Lower lobe of right lung (tissue), 2 donors: ENCODE measurements around the gene MYLK. TPM values are rescaled to one million over a fixed set of nuclear protein-coding genes. Genes with fewer than 3 reads are reported as not detected.
"Not testable (repeated sequence)": the region's sequence is repeated elsewhere in the genome, so short reads cannot be mapped to it uniquely, and the experiment has no call there.

Experiments used
- ATAC-seq, 2 donors: fragments of 200-7000 bp; cut with Tn5 transposase; one replicate each; pipeline ENCODE4 v1.9.1; 2020 to 2022; ENCODE audit warnings: mild to moderate bottlenecking in 2 of 2, moderate library complexity in 2 of 2
- DNase-seq: peaks from one replicate; pipeline ENCODE4 v3.0.0-alpha.2; 2020
- H3K27ac ChIP-seq: fragments of 200-600 bp; one replicate; pipeline ENCODE4 v1.8.0; 2022
- H3K27me3 ChIP-seq: fragments of 200-600 bp; one replicate; pipeline ENCODE4 v1.8.0; 2022; ENCODE audit warnings: low read depth
- H3K36me3 ChIP-seq: fragments of 200-600 bp; one replicate; pipeline ENCODE4 v1.8.0; 2022; ENCODE audit warnings: mild to moderate bottlenecking
- H3K4me1 ChIP-seq: fragments of 200-600 bp; one replicate; pipeline ENCODE4 v1.8.0; 2022
- H3K4me3 ChIP-seq: fragments of 200-600 bp; one replicate; pipeline ENCODE4 v1.8.0; 2022; ENCODE audit warnings: mild to moderate bottlenecking
- H3K9me3 ChIP-seq: fragments of 200-600 bp; one replicate; pipeline ENCODE4 v1.8.0; 2022
- CTCF ChIP-seq: fragments of 200-600 bp; IDR thresholded peaks from one replicate; pipeline ENCODE4 v1.8.0; 2022; ENCODE audit warnings: antibody characterized with exemption, mild to moderate bottlenecking
- intact Hi-C: fragments of 100-400 bp; cut with DNase I; formaldehyde crosslinking; loops from one replicate; pipeline ENCODE4 v1.11.0; 2022
- total RNA-seq: library from RNA; stranded (reverse); fragmentation: NEBNext Ultra II Directional; extraction: Animal tissue kit (Norgen Biotek cat#: 25700); gene quantifications from one replicate; pipeline ENCODE4 v1.2.1, GENCODE V29; 2021
- donor health status: DM: no; HTN: yes; CAD: no; lungs with severe emphysema.

The MYLK gene
- total RNA-seq, 1 donor from 2014 or later, result 156 TPM

- no peak for ATAC-seq
- DNase-seq, result no peak
These were observed 270.6 kb downstream of the MYLK start for GRCh38 chr3:123613543-123613942.

GRCh38 chr3:123611674-123612073, 272.5 kb downstream of the MYLK start:
- H3K9me3 ChIP-seq, H3K4me3 ChIP-seq, H3K4me1 ChIP-seq, DNase-seq, intact Hi-C loops, H3K27ac ChIP-seq, ATAC-seq, H3K27me3 ChIP-seq: not testable (repeated sequence)
- H3K36me3 ChIP-seq, result peaks cover 48% of the 10 kb centered on the region

More at GRCh38 chr3:123613543-123613942, 270.6 kb downstream of the MYLK start:
- no peaks in the 10 kb centered on the region for H3K27me3 ChIP-seq
- peaks cover 12% of the 10 kb centered on the region for H3K4me1 ChIP-seq
- no peak overlapping the region for H3K4me3 ChIP-seq
- no peak overlapping the region for H3K27ac ChIP-seq
- peaks cover 60% of the 10 kb centered on the region for H3K36me3 ChIP-seq
- no peak for TF ChIP-seq CTCF
- intact Hi-C loops, result no loop called here
- H3K9me3 ChIP-seq, result no peaks in the 10 kb centered on the region

DNA sequence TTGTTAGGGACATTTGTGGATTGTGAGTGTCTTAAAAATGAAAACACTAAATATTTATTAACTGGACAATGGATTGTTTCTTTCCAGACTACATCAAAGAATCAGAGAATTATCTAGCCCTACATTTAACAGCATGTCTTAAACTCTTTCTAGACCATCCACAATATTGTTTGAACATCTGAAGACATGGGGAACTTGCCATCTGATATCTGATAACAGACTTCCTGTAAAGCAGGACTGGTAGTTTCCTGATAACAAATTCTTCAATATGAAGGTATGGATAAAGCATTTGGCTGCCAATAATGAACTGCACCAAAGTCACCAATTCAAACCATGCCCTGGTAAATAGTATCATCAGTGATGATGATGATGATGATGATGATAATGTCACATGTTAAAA, 273.1 kb downstream of the MYLK start:
- Histone ChIP-seq H3K4me1 (no peaks in the 10 kb centered on the region), H3K9me3 (no peaks in the 10 kb centered on the region), H3K36me3 (peaks cover 42% of the 10 kb centered on the region), H3K4me3 (no peak overlapping the region), H3K27ac (no peak overlapping the region), H3K27me3 (no peaks in the 10 kb centered on the region)
- DNase-seq (no peak), ATAC-seq (no peak)
- intact Hi-C loops, result no loop called here
- no peak for TF ChIP-seq CTCF

DNA sequence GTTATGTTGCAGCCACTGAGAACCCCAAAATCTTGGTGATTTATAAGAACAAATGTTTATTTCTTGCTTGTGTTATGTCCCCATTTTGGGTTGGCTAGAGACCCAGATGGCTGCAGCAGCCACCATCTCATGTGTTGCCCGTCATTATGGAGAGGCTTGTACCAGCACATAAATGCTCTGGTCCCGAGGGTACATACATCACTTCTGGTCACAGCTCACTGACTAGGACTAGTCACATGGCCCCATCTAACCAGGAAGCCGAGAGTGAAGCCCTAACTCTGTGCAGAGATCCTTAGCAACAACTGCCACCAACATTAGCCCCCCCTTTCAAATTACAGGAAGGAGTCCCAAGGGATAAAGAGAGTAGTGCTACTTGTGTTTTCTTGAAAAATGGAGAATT, 273.8 kb downstream of the MYLK start:
- ATAC-seq (no peak), DNase-seq (no peak)
- H3K27me3 ChIP-seq, result no peaks in the 10 kb centered on the region
- intact Hi-C loops, result no loop called here
- peaks cover 38% of the 10 kb centered on the region for H3K36me3 ChIP-seq
- no peaks in the 10 kb centered on the region for H3K4me1 ChIP-seq
- H3K27ac ChIP-seq, result no peak overlapping the region
- TF ChIP-seq CTCF, result no peak
- H3K4me3 ChIP-seq, result no peak overlapping the region
- no peaks in the 10 kb centered on the region for H3K9me3 ChIP-seq

- Histone ChIP-seq H3K4me3 (no peak overlapping the region), H3K27me3 (no peaks in the 10 kb centered on the region), H3K27ac (no peak overlapping the region), H3K4me1 (no peaks in the 10 kb centered on the region), H3K36me3 (peaks cover 27% of the 10 kb centered on the region), H3K9me3 (no peaks in the 10 kb centered on the region)
- no peak for TF ChIP-seq CTCF
- no peak for ATAC-seq
- intact Hi-C loops, result no loop called here
- no peak for DNase-seq
These were observed 275.1 kb downstream of the MYLK start for GRCh38 chr3:123609063-123609462.

GRCh38 chr3:123608263-123608937, 275.7 kb downstream of the MYLK start:
- no peak for DNase-seq
- no peak for TF ChIP-seq CTCF
- ATAC-seq, result no peak
- no peaks in the 10 kb centered on the region for H3K9me3 ChIP-seq
- intact Hi-C loops, result no loop called here
- no peaks in the 10 kb centered on the region for H3K27me3 ChIP-seq
- peaks cover 21% of the 10 kb centered on the region for H3K36me3 ChIP-seq
- H3K4me1 ChIP-seq, result no peaks in the 10 kb centered on the region
- no peak overlapping the region for H3K27ac ChIP-seq
- no peak overlapping the region for H3K4me3 ChIP-seq
